Measurements from ENCODE around the gene RIBC1. TPM values are rescaled to one million over a fixed set of nuclear protein-coding genes. Genes with fewer than 3 reads are reported as not detected.
"Not testable (repeated sequence)": the region's sequence is repeated elsewhere in the genome, so short reads cannot be mapped to it uniquely, and the experiment has no call there.

Gene RIBC1
- total RNA-seq, 1 donor from 2014 or later, result 0.75 TPM

GRCh38 chrX:53440101-53440500, 17.4 kb downstream of the RIBC1 start:
- Mint-ChIP-seq H3K9me3 (no peaks in the 10 kb centered on the region), H3K4me1 (ENCODE audit: low read depth) (peaks cover 21% of the 10 kb centered on the region), H3K36me3 (ENCODE audit: low read depth) (no peaks in the 10 kb centered on the region), H3K27me3 (ENCODE audit: insufficient read depth) (peaks cover 2% of the 10 kb centered on the region), H3K4me3 (peak overlapping the region; percentile 52), H3K27ac (no peak overlapping the region)
- no peak for DNase-seq (ENCODE audit: low spot score)
- intact Hi-C loops (cut with micrococcal nuclease), result loop anchor here (2.0 to 5.0 kb wide), 2 partner anchors 213 to 1721 kb away; partner anchors contain the start of gene KDM5C

GRCh38 chrX:53440621-53441517, 18.2 kb downstream of the RIBC1 start:
- no peaks in the 10 kb centered on the region for H3K36me3 Mint-ChIP-seq (ENCODE audit: low read depth)
- DNase-seq (ENCODE audit: low spot score), result no peak
- peaks cover 20% of the 10 kb centered on the region for H3K4me1 Mint-ChIP-seq (ENCODE audit: low read depth)
- H3K27ac Mint-ChIP-seq, result peak overlapping the region; percentile 72
- H3K27me3 Mint-ChIP-seq (ENCODE audit: insufficient read depth), result peaks cover 2% of the 10 kb centered on the region
- intact Hi-C loops (cut with micrococcal nuclease), result loop anchor here (2.0 to 5.0 kb wide), 2 partner anchors 214 to 1720 kb away; partner anchors contain the start of gene KDM5C
- H3K4me3 Mint-ChIP-seq, result peak overlapping the region; percentile 80
- H3K9me3 Mint-ChIP-seq, result no peaks in the 10 kb centered on the region

- no peaks in the 10 kb centered on the region for H3K9me3 Mint-ChIP-seq
- peak overlapping the region; percentile 80 for H3K4me3 Mint-ChIP-seq
- no peaks in the 10 kb centered on the region for H3K36me3 Mint-ChIP-seq (ENCODE audit: low read depth)
- H3K4me1 Mint-ChIP-seq (ENCODE audit: low read depth), result peaks cover 20% of the 10 kb centered on the region
- peak; percentile 74 for DNase-seq (ENCODE audit: low spot score)
- H3K27ac Mint-ChIP-seq, result peak overlapping the region; percentile 72
- peaks cover 2% of the 10 kb centered on the region for H3K27me3 Mint-ChIP-seq (ENCODE audit: insufficient read depth)
- intact Hi-C loops (cut with micrococcal nuclease), result loop anchor here (2.0 to 5.0 kb wide), 2 partner anchors 214 to 1719 kb away; partner anchors contain the start of gene KDM5C
These were observed 19.1 kb downstream of the RIBC1 start for GRCh38 chrX:53441531-53442321.

- DNase-seq (ENCODE audit: low spot score), result no peak
- Mint-ChIP-seq H3K4me1 (ENCODE audit: low read depth) (peaks cover 20% of the 10 kb centered on the region), H3K9me3 (no peaks in the 10 kb centered on the region), H3K27ac (no peak overlapping the region), H3K27me3 (ENCODE audit: insufficient read depth) (peaks cover 2% of the 10 kb centered on the region), H3K36me3 (ENCODE audit: low read depth) (no peaks in the 10 kb centered on the region), H3K4me3 (peak overlapping the region; percentile 80)
- intact Hi-C loops (cut with micrococcal nuclease), result loop anchor here (5.0 kb wide), 1 partner anchor 215 kb away; the partner anchor contains the start of gene KDM5C
These were observed 19.6 kb downstream of the RIBC1 start for GRCh38 chrX:53442322-53442631.

- no peaks in the 10 kb centered on the region for H3K9me3 Mint-ChIP-seq
- intact Hi-C loops (cut with micrococcal nuclease), result loop anchor here (1.0 to 2.0 kb wide), 4 partner anchors 36 to 133 kb away; no protein-coding TSS in a partner anchor
- no peaks in the 10 kb centered on the region for H3K4me1 Mint-ChIP-seq (ENCODE audit: low read depth)
These were observed 23.3 kb downstream of the RIBC1 start for GRCh38 chrX:53445977-53446376.

GRCh38 chrX:53447441-53447840, 24.8 kb downstream of the RIBC1 start:
- intact Hi-C loops (cut with micrococcal nuclease), result loop anchor here (2.0 kb wide), 1 partner anchor 69 kb away; no protein-coding TSS in a partner anchor
- H3K36me3 Mint-ChIP-seq (ENCODE audit: low read depth), result no peaks in the 10 kb centered on the region

More at GRCh38 chrX:53445977-53446376, 23.3 kb downstream of the RIBC1 start:
- Mint-ChIP-seq H3K4me3 (no peak overlapping the region), H3K27ac (no peak overlapping the region), H3K27me3 (ENCODE audit: insufficient read depth) (no peaks in the 10 kb centered on the region), H3K36me3 (ENCODE audit: low read depth) (no peaks in the 10 kb centered on the region)
- no peak for DNase-seq (ENCODE audit: low spot score)

GRCh38 chrX:53449632-53450031, 27.0 kb downstream of the RIBC1 start:
- Mint-ChIP-seq H3K36me3 (ENCODE audit: low read depth) (no peaks in the 10 kb centered on the region), H3K4me3 (no peak overlapping the region), H3K4me1 (ENCODE audit: low read depth) (no peaks in the 10 kb centered on the region), H3K27me3 (ENCODE audit: insufficient read depth) (no peaks in the 10 kb centered on the region), H3K27ac (no peak overlapping the region), H3K9me3 (no peaks in the 10 kb centered on the region)
- intact Hi-C loops (cut with micrococcal nuclease), result no loop called here
- no peak for DNase-seq (ENCODE audit: low spot score)

More at GRCh38 chrX:53447441-53447840, 24.8 kb downstream of the RIBC1 start:
- H3K9me3 Mint-ChIP-seq, result no peaks in the 10 kb centered on the region
- no peak overlapping the region for H3K4me3 Mint-ChIP-seq
- no peaks in the 10 kb centered on the region for H3K4me1 Mint-ChIP-seq (ENCODE audit: low read depth)
- DNase-seq (ENCODE audit: low spot score), result no peak
- no peaks in the 10 kb centered on the region for H3K27me3 Mint-ChIP-seq (ENCODE audit: insufficient read depth)
- no peak overlapping the region for H3K27ac Mint-ChIP-seq

- Mint-ChIP-seq H3K27me3 (ENCODE audit: insufficient read depth) (peaks cover 3% of the 10 kb centered on the region), H3K4me1 (ENCODE audit: low read depth) (no peaks in the 10 kb centered on the region), H3K36me3 (ENCODE audit: low read depth) (no peaks in the 10 kb centered on the region), H3K4me3 (no peak overlapping the region), H3K9me3 (no peaks in the 10 kb centered on the region), H3K27ac (no peak overlapping the region)
- intact Hi-C loops (cut with micrococcal nuclease), result no loop called here
- no peak for DNase-seq (ENCODE audit: low spot score)
These were observed 30.1 kb downstream of the RIBC1 start for GRCh38 chrX:53452812-53453211.

- Mint-ChIP-seq H3K4me3 (no peak overlapping the region), H3K27me3 (ENCODE audit: insufficient read depth) (peaks cover 6% of the 10 kb centered on the region), H3K36me3 (ENCODE audit: low read depth) (no peaks in the 10 kb centered on the region), H3K27ac (no peak overlapping the region), H3K4me1 (ENCODE audit: low read depth) (no peaks in the 10 kb centered on the region), H3K9me3 (no peaks in the 10 kb centered on the region)
- no peak for DNase-seq (ENCODE audit: low spot score)
- intact Hi-C loops (cut with micrococcal nuclease), result no loop called here
These were observed 33.6 kb downstream of the RIBC1 start for GRCh38 chrX:53456254-53456653.

- H3K27ac Mint-ChIP-seq, result no peak overlapping the region
- H3K4me1 Mint-ChIP-seq (ENCODE audit: low read depth), result no peaks in the 10 kb centered on the region
- no peaks in the 10 kb centered on the region for H3K36me3 Mint-ChIP-seq (ENCODE audit: low read depth)
- no peak overlapping the region for H3K4me3 Mint-ChIP-seq
- no peaks in the 10 kb centered on the region for H3K9me3 Mint-ChIP-seq
- no peak for DNase-seq (ENCODE audit: low spot score)
- H3K27me3 Mint-ChIP-seq (ENCODE audit: insufficient read depth), result peaks cover 6% of the 10 kb centered on the region
- intact Hi-C loops (cut with micrococcal nuclease), result no loop called here
These were observed 35.4 kb downstream of the RIBC1 start for GRCh38 chrX:53458082-53458481.

GRCh38 chrX:53468659-53469058, 46.0 kb downstream of the RIBC1 start:
- H3K36me3 Mint-ChIP-seq (ENCODE audit: low read depth); intact Hi-C loops (cut with micrococcal nuclease); H3K27me3 Mint-ChIP-seq (ENCODE audit: insufficient read depth); H3K4me1 Mint-ChIP-seq (ENCODE audit: low read depth); DNase-seq (ENCODE audit: low spot score); H3K9me3 Mint-ChIP-seq; H3K4me3 Mint-ChIP-seq; H3K27ac Mint-ChIP-seq: not testable (repeated sequence)

- Mint-ChIP-seq H3K27me3 (ENCODE audit: insufficient read depth) (peaks cover 3% of the 10 kb centered on the region), H3K27ac (no peak overlapping the region)
- intact Hi-C loops (cut with micrococcal nuclease), result no loop called here
These were observed 48.7 kb downstream of the RIBC1 start for GRCh38 chrX:53471346-53471745.

GRCh38 chrX:53474707-53475106, 52.0 kb downstream of the RIBC1 start:
- no peak for DNase-seq (ENCODE audit: low spot score)
- no peak overlapping the region for H3K27ac Mint-ChIP-seq
- no peaks in the 10 kb centered on the region for H3K4me1 Mint-ChIP-seq (ENCODE audit: low read depth)
- no peaks in the 10 kb centered on the region for H3K9me3 Mint-ChIP-seq
- H3K36me3 Mint-ChIP-seq (ENCODE audit: low read depth), result no peaks in the 10 kb centered on the region
- intact Hi-C loops (cut with micrococcal nuclease), result no loop called here
- H3K4me3 Mint-ChIP-seq, result no peak overlapping the region
- H3K27me3 Mint-ChIP-seq (ENCODE audit: insufficient read depth), result peaks cover 10% of the 10 kb centered on the region

More at GRCh38 chrX:53471346-53471745, 48.7 kb downstream of the RIBC1 start:
- no peak for DNase-seq (ENCODE audit: low spot score)
- no peaks in the 10 kb centered on the region for H3K36me3 Mint-ChIP-seq (ENCODE audit: low read depth)
- H3K4me1 Mint-ChIP-seq (ENCODE audit: low read depth), result no peaks in the 10 kb centered on the region
- no peak overlapping the region for H3K4me3 Mint-ChIP-seq
- no peaks in the 10 kb centered on the region for H3K9me3 Mint-ChIP-seq
